Erythroblast (primary cell): ENCODE data around the gene LBHD1.

Source experiments
- GATA1 ChIP-seq: IDR thresholded peaks from 2 replicates; pipeline ENCODE4 v1.6.1; 2011; ENCODE audit warnings: low read depth, mild to moderate bottlenecking, control low read depth, low read length, moderate library complexity
- POLR2A ChIP-seq: IDR thresholded peaks from 2 replicates; pipeline ENCODE4 v1.6.1; 2011; ENCODE audit warnings: mild to moderate bottlenecking, low read length

DNA sequence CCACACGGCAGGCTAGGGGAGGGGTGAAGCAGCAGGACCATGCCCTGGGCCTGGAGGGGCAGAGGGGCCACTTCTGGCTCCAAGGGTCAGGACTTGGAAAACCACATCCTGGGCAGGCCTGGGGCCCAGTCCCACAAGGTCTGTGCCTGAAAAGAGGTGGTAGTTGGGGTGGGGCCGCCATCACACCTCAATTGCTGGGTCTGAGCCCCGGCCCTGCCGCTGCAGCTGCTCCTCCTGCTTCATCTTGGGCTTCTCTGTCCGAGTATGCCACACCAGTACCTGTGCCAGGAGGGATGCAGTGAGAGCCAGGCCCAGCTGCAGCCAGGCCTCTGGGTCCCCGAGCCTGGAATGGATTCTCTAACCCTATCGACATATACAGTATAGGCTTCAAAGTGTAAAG, 56.5 kb downstream of the LBHD1 start:
- TF ChIP-seq POLR2A, result no peak
- no peak for TF ChIP-seq GATA1
